GM20431 (cell line): ENCODE results near the gene RGS3.

Source experiments
- in situ Hi-C: fragments of 300-500 bp; cut with MseI, MboI; formaldehyde crosslinking; loops from one replicate; pipeline ENCODE4 v1.15.0; 2020; ENCODE audit warnings: low sequenced_read_pairs; ENCODE audit not compliant: unreplicated experiment

The RGS3 gene

DNA sequence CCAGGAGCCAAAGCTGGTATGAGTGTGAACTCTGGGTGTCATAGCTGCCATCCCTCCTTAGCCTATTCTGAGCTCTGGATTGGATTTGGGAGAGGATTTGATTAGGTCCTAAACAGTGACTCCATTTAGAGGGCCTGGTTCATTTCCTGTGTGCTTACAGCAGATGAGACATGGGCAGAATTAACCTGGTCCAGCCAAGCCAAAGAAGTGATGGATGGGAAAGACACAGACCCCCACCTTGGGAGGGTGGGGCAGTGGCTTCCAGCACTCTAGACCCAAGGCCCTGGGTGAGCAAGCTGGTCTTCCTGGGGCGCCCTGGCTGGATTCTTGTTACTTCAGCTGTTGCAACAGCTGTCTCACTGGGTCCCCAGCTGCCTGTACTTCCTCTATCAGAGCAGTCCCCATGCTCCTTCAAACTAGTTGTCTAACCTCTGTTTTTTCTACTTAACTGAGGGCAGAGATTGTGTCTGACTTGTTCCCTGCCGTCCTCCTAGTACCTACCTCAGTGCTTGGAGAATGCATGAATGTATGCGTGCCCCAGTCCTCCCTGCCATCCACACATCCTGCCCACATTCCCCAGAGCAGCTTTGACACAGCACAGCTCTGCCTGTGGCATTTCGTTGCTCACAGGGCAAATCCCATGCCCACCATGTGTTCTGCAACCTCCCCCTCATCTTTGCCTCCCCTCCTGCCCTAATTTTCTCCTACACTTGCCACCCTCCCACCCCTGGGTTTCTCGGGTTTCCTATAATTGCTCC lies 115.9 kb downstream of the RGS3 start:
- in situ Hi-C loops, result loop anchor here (10.0 kb wide), 1 partner anchor 125 kb away; no protein-coding TSS in a partner anchor

DNA sequence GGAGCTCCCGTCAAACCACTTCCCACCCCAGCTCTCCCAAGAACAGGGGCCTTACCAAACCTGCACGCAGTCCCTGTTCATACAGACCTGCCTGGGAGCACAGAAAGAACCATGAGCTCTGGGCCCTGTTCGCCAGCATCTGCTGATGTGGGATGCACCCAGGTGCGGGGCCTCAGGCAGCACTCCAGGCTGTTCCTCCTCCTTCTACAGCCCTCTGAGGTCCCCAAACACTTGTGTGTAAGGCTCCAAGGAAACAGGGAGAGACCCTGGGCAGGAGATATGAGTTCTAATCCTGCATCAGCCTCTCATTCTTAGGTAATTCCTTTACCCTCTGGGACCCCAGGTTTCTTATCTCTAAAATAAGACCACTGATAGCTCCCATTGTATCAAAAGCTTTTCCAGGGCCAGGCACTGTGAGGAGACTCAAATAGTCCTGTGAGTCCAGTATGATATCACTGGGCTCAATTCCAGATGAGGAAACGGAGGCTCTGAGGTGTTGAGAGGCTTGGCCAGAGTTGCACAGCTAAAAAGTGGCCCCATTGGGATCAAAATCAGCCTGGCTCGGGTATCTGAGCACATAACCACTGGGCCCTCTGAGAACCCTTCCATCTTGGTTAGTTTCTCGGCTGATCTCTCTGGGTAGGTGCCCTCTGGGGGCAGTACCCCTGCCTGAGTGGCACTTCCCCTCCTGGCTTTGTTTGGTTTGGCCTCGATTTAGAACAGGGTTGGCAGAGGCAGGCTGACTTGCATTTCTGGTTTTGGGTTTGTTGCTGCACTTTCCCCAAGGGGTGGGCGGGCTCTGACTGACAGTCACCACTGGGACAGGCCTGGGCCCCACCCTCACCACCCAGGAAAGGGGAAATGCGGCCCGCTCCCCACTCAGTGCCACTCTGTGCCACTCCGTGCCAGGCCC lies 116.8 kb downstream of the RGS3 start:
- in situ Hi-C loops, result loop anchor here (10.0 kb wide), 1 partner anchor 125 kb away; no protein-coding TSS in a partner anchor

DNA sequence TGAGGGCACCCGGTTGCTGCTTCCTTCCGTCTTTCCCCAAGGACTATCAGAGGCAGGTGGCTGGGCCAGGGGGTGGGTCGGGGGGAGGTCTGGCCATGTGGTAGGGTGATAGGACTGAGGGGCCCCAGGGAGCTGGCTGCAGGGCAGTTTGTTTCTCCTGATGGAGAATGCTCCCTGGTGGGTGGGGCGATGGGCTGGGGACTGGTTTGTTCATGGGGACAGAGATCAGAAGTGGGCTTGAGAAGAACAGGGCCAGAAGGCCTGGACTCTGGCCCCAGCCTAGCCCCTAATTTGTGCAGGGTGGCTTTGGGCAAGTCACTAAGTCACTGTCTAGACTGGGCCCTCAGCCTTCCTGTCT lies 117.4 kb downstream of the RGS3 start:
- in situ Hi-C loops, result loop anchor here (10.0 kb wide), 1 partner anchor 126 kb away; no protein-coding TSS in a partner anchor

DNA sequence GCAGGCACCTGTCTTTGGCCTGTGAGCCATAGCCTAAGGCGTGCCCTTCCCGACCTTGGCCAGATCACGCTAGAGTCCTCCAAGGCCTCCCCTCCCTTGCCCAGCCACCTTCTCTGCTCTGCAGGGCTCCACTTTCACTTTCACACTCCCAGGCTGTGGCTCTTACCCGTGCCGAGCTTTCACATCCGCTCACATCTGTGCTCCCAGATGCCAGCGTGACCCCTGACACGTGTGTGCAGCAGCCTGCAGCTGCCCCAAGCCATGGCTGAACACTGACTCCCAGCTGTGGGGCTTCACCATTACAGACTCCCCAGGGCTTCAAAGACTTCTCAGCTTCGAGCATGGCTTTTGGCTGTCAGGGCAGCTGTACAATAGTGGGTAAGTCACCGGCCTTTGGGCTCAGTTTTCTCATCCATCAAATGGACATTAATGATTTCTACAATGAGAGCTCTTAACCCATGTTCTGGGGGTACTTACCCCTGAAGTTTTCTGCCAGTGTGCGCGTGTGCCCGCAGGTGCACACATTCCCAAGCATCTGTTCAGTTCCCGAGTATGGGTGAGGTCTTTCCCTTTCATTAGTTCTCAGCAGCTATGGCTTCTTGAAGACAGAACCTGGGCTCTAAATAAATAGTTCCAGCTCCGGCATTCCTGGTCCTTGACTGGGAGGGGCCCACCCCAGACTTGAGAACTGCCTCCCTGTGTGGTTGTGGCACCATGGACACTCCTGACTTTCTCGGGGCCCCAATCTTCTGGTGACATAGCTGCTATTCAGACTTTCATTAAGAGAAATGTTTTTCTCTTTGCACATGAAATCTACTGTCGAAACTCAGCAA lies 118.6 kb downstream of the RGS3 start:
- in situ Hi-C loops, result loop anchor here (10.0 kb wide), 1 partner anchor 127 kb away; no protein-coding TSS in a partner anchor

DNA sequence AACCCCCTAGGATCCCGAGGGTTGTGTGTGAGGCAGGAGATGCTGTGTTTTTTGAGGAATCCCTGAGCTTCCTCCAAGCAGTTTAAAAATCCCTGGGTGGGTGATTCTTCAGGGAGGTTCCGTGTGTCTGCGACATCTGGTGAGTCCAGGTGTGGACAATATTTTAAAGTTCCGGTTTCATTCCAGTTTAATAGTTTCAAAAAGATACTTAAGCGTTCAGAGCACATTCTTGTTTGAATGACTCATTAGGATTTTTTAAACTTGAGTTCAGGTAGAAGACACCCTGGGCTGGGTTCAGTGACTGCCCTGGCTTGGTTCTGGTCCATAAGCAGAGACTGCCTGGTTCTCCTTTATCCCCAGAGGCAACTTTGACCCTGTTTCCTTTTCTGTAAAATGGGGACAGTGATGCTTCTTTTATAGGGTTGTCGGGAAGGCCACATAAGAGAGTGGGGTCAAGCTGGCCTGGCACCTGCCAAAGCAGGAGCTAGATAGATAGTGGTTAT lies 119.2 kb downstream of the RGS3 start:
- in situ Hi-C loops, result loop anchor here (10.0 kb wide), 1 partner anchor 128 kb away; no protein-coding TSS in a partner anchor

DNA sequence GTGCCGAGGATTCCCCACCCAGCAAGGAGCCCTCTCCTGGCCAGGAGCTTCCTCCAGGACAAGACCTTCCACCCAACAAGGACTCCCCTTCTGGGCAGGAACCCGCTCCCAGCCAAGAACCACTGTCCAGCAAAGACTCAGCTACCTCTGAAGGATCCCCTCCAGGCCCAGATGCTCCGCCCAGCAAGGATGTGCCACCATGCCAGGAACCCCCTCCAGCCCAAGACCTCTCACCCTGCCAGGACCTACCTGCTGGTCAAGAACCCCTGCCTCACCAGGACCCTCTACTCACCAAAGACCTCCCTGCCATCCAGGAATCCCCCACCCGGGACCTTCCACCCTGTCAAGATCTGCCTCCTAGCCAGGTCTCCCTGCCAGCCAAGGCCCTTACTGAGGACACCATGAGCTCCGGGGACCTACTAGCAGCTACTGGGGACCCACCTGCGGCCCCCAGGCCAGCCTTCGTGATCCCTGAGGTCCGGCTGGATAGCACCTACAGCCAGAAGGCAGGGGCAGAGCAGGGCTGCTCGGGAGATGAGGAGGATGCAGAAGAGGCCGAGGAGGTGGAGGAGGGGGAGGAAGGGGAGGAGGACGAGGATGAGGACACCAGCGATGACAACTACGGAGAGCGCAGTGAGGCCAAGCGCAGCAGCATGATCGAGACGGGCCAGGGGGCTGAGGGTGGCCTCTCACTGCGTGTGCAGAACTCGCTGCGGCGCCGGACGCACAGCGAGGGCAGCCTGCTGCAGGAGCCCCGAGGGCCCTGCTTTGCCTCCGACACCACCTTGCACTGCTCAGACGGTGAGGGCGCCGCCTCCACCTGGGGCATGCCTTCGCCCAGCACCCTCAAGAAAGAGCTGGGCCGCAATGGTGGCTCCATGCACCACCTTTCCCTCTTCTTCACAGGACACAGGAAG lies 120.2 kb downstream of the RGS3 start:
- in situ Hi-C loops, result loop anchor here (10.0 kb wide), 1 partner anchor 129 kb away; no protein-coding TSS in a partner anchor

DNA sequence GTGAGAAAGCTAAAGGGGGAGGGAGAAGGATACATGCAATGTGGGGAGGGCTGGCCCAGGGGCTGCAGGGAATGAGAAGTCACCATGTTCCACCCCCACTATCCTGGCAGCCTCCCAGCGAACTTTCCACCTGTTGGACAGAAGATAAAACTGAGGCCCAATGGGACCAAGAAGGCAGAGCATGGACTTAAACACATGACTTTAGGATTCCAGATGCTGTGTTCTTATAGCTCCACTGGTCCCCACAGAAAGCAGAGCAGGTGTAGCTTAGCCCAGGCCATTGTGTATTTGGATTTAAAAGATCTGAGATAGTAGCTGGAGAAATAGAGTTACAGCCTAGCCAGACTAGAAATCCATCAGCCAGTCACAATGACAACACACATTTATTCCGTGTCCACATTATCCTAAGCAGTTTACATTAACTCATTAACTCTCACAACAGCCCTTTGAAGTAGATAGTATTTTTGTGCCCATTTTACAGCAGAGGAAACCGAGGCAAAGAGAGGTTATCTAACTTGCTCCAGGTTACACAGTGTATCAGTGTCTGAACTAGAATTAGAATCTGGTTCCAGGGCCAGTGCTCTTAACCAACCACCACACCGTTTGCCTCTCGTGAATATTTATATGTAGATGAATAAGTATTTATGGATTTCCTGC lies 121.0 kb downstream of the RGS3 start:
- in situ Hi-C loops, result loop anchor here (10.0 kb wide), 1 partner anchor 130 kb away; no protein-coding TSS in a partner anchor

DNA sequence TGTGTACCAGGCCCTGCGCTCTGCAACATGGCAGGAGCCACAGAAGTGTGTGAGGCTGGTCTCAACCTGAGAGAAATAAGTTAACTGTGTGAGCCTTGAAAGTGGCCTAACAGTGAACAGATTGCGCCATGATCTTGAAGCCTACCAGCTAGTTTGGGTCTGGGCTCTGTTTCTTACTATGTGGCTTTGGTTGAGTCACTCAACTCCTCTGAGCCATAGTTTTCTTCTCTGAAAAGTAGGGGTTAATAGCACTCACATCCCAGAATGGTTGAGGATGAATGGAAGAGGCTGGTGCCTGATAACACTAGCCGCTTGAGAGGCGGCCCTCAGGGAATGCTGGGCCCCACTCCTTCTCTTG lies 121.5 kb downstream of the RGS3 start:
- in situ Hi-C loops, result loop anchor here (10.0 kb wide), 1 partner anchor 130 kb away; no protein-coding TSS in a partner anchor

DNA sequence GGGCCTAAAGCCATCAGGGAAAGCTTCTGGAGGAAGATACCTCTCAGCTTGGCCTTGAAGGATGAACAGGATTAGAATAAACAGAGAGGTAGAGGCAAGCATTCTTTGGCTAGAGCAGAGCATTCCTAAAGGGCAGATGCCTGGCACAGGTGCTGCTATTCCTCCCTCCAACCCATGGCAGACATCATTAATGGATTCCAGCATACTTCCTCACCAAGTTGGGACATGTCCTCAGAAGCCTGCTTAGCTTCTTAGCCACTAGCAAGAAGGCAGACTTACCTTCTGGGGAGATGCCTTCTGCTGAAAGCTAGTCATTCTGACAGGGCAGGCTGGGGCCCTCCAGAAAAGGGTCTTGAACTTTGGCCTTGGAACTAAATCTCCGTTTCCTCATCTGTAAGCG lies 122.0 kb downstream of the RGS3 start:
- in situ Hi-C loops, result loop anchor here (10.0 kb wide), 1 partner anchor 131 kb away; no protein-coding TSS in a partner anchor

DNA sequence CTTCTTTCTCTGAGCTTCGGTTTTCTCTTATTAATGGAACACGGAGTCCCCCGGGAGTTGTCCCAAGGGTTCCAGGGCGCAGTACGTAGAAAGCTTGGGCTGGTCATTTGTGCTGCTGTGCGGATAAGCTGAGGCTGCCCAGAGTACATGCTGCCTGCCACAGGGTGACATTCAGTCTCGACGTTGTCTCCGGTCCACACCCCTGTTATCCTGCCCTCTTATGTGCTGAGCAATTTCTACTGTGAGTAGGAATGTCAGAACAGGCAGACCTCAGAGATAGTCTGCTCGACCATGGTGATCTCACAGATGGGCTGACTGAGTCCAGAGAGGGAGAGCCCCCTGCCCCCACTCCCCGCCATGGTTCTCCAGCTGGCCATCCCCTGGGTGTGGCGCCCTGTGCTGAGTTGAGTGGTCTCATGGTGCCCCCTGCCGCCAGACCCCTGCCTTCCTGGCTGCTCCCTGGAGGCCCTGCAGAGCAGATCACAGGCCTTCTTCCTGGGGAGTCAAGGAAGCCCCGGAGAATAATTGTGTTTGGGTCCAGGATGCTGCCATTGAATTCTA lies 124.0 kb downstream of the RGS3 start:
- in situ Hi-C loops, result loop anchor here (10.0 kb wide), 1 partner anchor 133 kb away; no protein-coding TSS in a partner anchor

DNA sequence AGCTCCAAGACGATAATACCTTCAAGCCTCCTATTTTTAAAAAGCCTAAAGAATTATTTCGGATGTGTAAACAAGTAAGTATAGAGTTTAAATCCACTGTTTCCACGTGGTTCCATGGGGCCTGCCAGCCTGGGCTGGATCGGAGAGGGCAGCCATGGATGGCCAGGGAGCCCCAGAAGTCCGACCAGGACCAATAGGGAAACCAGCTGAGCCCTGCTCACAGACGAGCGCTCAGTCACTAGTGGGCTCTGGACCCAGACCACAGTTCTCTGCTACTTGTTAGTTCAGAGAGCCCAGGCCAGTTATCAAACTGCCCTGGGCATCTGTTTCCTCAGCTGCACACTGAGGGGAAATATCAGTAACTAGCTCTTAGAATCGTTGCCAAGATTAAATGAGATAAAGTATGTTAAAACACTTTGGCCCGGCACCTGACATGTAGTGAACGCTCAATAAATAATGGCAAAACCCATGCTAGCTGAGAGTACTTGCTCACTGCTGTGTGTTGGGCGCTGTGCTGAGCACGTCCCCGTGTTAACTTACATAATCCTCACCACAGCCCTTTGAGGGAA lies 124.8 kb downstream of the RGS3 start:
- in situ Hi-C loops, result loop anchor here (10.0 kb wide), 1 partner anchor 134 kb away; no protein-coding TSS in a partner anchor

DNA sequence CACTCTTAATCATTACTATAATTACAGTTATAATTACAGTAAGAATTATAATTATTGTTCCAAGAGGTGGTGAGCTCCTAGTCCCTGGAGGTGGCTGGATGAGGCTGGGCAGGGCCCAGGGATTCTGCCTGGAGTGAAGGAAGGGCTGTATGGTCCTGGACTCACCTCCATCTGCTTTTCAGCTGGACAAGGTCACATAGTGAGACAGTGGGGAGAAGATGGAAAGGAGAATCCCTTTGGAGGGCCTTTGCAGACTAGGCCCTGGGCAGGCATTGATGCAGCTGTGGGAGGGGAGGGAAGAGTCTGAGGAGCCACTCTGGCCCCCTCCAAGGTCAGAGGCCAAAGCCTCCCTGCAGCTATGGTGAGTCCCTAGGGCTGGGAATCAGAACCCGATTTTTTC lies 125.4 kb downstream of the RGS3 start:
- in situ Hi-C loops, result loop anchor here (10.0 kb wide), 1 partner anchor 134 kb away; no protein-coding TSS in a partner anchor

DNA sequence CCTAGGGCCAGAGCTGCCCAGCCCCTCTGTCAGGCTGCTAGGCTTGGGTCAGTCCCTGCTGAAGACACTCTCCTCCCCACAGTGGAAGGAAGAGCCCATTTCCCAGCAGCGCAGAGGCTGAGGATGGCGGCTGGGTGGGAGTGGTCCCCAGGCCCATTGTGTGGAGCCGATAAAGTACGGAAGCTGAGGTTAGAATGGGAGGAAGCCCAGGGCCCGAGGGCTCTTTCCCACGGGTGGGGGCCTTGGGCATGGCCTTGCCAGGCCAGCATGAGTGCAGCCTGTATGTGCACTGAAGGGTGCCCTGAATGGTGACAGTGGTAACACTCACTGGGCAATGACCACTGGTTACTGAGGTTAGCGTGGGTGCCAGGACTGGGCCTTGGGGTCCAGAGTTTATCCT lies 125.9 kb downstream of the RGS3 start:
- in situ Hi-C loops, result loop anchor here (10.0 kb wide), 1 partner anchor 135 kb away; no protein-coding TSS in a partner anchor

DNA sequence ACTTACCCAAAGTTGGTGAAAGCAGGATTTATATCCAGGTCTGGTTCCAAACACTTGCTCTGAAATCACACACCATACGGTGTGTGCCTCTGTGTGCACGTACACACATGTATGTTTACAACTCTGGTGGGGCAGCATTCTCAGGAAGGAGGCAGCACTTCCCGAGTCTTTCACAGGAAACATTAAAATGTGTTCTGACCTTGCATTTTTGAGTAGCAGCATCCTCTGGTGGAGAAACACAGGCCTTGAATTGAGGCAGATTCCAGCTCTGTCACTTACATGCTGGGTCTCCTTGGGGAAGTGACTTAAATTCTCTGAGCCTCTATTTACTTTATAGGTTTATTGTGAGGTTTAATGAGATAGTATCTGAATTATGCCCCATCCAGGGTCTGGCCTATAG lies 126.4 kb downstream of the RGS3 start:
- in situ Hi-C loops, result loop anchor here (5.0 to 10.0 kb wide), 2 partner anchors 62 to 135 kb away; no protein-coding TSS in a partner anchor

DNA sequence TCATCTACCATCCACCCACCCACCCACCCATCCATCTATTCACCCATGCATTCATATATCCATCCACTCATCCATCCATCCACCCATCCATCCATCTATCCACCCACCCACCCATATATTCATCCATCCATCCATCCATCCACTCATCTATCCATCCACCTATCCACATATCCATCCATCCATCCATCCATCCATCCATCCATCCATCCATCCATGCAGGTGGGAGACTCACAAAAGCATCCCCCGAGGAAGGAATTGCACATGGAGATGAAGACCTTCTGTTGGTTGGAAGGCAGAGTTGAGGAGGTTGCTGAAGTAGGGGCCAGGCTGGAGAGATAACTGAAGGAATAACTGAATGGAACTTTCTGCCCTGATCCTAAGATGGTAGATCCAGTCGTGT lies 126.9 kb downstream of the RGS3 start:
- in situ Hi-C loops, result loop anchor here (5.0 kb wide), 1 partner anchor 62 kb away; no protein-coding TSS in a partner anchor

DNA sequence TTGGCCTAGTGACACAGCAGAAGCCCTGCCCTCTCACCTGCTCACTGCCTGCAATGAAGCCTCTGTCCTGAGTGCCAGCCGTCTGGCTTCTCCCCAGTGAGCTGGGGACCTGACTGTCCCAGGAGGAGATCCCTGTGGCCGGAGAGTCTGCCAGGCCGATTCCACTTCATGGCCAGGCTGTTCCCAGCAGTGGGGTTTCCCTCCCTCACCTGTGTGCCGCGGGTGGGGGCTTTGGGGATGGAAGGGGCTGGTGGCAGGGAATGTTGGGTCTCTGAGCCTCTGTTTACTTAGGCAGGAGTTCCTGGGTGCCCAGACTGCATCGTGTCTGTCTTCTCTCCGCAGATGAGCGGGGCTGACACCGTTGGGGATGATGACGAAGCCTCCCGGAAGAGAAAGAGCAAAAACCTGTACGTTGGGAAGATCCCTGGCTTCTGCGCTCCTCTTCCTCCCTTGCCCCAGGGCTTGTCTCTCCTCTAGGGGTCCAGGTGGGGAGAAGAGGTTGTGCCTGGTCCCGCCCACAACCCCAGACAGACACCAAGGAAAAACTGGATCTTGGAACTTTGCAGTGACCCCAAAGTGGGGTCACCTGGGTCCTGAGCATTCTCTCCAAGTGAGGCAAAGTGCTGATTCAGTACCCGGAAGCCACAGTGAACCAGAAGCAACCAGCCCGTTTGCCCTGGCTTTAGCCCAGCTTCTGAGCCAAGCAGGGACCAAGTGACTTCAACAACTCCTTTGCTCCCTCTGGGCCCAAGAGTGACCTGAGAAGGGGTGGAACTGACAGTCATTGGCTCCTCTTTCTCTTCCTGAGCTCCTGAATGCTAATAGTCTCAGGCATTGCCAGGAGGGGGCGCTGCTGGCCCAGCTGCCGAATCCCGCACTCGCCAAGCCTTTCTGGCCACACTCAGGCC lies 127.7 kb downstream of the RGS3 start:
- in situ Hi-C loops, result loop anchor here (5.0 kb wide), 1 partner anchor 61 kb away; no protein-coding TSS in a partner anchor
